Lower lobe of right lung (tissue), 2 donors: Measurements from ENCODE around the gene SMR3B. TPM values are rescaled to one million over a fixed set of nuclear protein-coding genes. Genes with fewer than 3 reads are reported as not detected.

Source experiments
- ATAC-seq, 2 donors: fragments of 200-7000 bp; cut with Tn5 transposase; one replicate each; pipeline ENCODE4 v1.9.1; 2020 to 2022; ENCODE audit warnings: mild to moderate bottlenecking in 2 of 2, moderate library complexity in 2 of 2
- DNase-seq: peaks from one replicate; pipeline ENCODE4 v3.0.0-alpha.2; 2020
- H3K27ac ChIP-seq: fragments of 200-600 bp; one replicate; pipeline ENCODE4 v1.8.0; 2022
- H3K27me3 ChIP-seq: fragments of 200-600 bp; one replicate; pipeline ENCODE4 v1.8.0; 2022; ENCODE audit warnings: low read depth
- H3K36me3 ChIP-seq: fragments of 200-600 bp; one replicate; pipeline ENCODE4 v1.8.0; 2022; ENCODE audit warnings: mild to moderate bottlenecking
- H3K4me1 ChIP-seq: fragments of 200-600 bp; one replicate; pipeline ENCODE4 v1.8.0; 2022
- H3K4me3 ChIP-seq: fragments of 200-600 bp; one replicate; pipeline ENCODE4 v1.8.0; 2022; ENCODE audit warnings: mild to moderate bottlenecking
- H3K9me3 ChIP-seq: fragments of 200-600 bp; one replicate; pipeline ENCODE4 v1.8.0; 2022
- CTCF ChIP-seq: fragments of 200-600 bp; IDR thresholded peaks from one replicate; pipeline ENCODE4 v1.8.0; 2022; ENCODE audit warnings: antibody characterized with exemption, mild to moderate bottlenecking
- intact Hi-C: fragments of 100-400 bp; cut with DNase I; formaldehyde crosslinking; loops from one replicate; pipeline ENCODE4 v1.11.0; 2022
- total RNA-seq: library from RNA; stranded (reverse); fragmentation: NEBNext Ultra II Directional; extraction: Animal tissue kit (Norgen Biotek cat#: 25700); gene quantifications from one replicate; pipeline ENCODE4 v1.2.1, GENCODE V29; 2021
- donor health status: DM: no; HTN: yes; CAD: no; lungs with severe emphysema.

Gene SMR3B
- total RNA-seq, 1 donor from 2014 or later: not detected

- no peak for ATAC-seq
- intact Hi-C loops: no loop called here
- H3K4me1 ChIP-seq: no peaks in the 10 kb centered on the region
- no peaks in the 10 kb centered on the region for H3K27me3 ChIP-seq
- H3K9me3 ChIP-seq: no peaks in the 10 kb centered on the region
- H3K27ac ChIP-seq: no peak overlapping the region
- DNase-seq: no peak
- no peak for TF ChIP-seq CTCF
- no peaks in the 10 kb centered on the region for H3K36me3 ChIP-seq
- H3K4me3 ChIP-seq: no peak overlapping the region
These were observed 23.7 kb upstream of the SMR3B start for GRCh38 chr4:70359115-70359661.

- intact Hi-C loops: no loop called here
- Histone ChIP-seq H3K4me3 (no peak within 1 kb of the TSS), H3K27ac (no peak within 1 kb of the TSS), H3K36me3 (no peaks in the 10 kb centered on the region), H3K4me1 (no peaks in the 10 kb centered on the region), H3K9me3 (no peaks in the 10 kb centered on the region), H3K27me3 (no peaks in the 10 kb centered on the region)
- ATAC-seq (no peak), DNase-seq (no peak)
- TF ChIP-seq CTCF: no peak
These were observed 22.5 kb upstream of the SMR3B start, which contains the start of gene SMR3A for GRCh38 chr4:70360460-70360859. Gene SMR3A (plus strand): TSS chr4:70360760. CDS start chr4:70362116, 1,356 bp downstream.

- H3K4me3 ChIP-seq: no peak overlapping the region
- H3K9me3 ChIP-seq: no peaks in the 10 kb centered on the region
- DNase-seq: no peak
- H3K27me3 ChIP-seq: no peaks in the 10 kb centered on the region
- no peaks in the 10 kb centered on the region for H3K4me1 ChIP-seq
- H3K36me3 ChIP-seq: no peaks in the 10 kb centered on the region
- intact Hi-C loops: no loop called here
- no peak overlapping the region for H3K27ac ChIP-seq
- no peak for TF ChIP-seq CTCF
- no peak for ATAC-seq
These were observed 18.9 kb upstream of the SMR3B start for GRCh38 chr4:70364002-70364401.

- H3K4me3 ChIP-seq: no peak overlapping the region
- no peaks in the 10 kb centered on the region for H3K9me3 ChIP-seq
- no peaks in the 10 kb centered on the region for H3K27me3 ChIP-seq
- no peak for DNase-seq
- TF ChIP-seq CTCF: no peak
- no peaks in the 10 kb centered on the region for H3K36me3 ChIP-seq
- no peak overlapping the region for H3K27ac ChIP-seq
- no peak for ATAC-seq
- intact Hi-C loops: no loop called here
- H3K4me1 ChIP-seq: no peaks in the 10 kb centered on the region
These were observed 17.5 kb upstream of the SMR3B start for GRCh38 chr4:70365479-70365878.

GRCh38 chr4:70367813-70368212 lies 15.1 kb upstream of the SMR3B start:
- no peaks in the 10 kb centered on the region for H3K4me1 ChIP-seq
- no peak overlapping the region for H3K4me3 ChIP-seq
- no peak overlapping the region for H3K27ac ChIP-seq
- H3K36me3 ChIP-seq: no peaks in the 10 kb centered on the region
- H3K9me3 ChIP-seq: no peaks in the 10 kb centered on the region
- ATAC-seq (no peak), DNase-seq (no peak)
- intact Hi-C loops: no loop called here
- H3K27me3 ChIP-seq: no peaks in the 10 kb centered on the region
- no peak for TF ChIP-seq CTCF

- Histone ChIP-seq H3K36me3 (no peaks in the 10 kb centered on the region), H3K27ac (no peak overlapping the region), H3K4me1 (no peaks in the 10 kb centered on the region), H3K4me3 (no peak overlapping the region), H3K27me3 (no peaks in the 10 kb centered on the region), H3K9me3 (no peaks in the 10 kb centered on the region)
- DNase-seq (no peak), ATAC-seq (no peak)
- TF ChIP-seq CTCF: no peak
- intact Hi-C loops: no loop called here
These were observed 10.9 kb upstream of the SMR3B start for GRCh38 chr4:70371987-70372386.
